NCI-H128 (cell line): Measurements from ENCODE around the gene SLC15A4.
"Not testable (repeated sequence)": the region's sequence is repeated elsewhere in the genome, so short reads cannot be mapped to it uniquely, and the experiment has no call there.

Experiments used
- DNase-seq: peaks from one replicate; lab custom pipeline; 2025; ENCODE audit not compliant: unreplicated experiment; lab: John Stamatoyannopoulos, UW

SLC15A4 gene

DNA sequence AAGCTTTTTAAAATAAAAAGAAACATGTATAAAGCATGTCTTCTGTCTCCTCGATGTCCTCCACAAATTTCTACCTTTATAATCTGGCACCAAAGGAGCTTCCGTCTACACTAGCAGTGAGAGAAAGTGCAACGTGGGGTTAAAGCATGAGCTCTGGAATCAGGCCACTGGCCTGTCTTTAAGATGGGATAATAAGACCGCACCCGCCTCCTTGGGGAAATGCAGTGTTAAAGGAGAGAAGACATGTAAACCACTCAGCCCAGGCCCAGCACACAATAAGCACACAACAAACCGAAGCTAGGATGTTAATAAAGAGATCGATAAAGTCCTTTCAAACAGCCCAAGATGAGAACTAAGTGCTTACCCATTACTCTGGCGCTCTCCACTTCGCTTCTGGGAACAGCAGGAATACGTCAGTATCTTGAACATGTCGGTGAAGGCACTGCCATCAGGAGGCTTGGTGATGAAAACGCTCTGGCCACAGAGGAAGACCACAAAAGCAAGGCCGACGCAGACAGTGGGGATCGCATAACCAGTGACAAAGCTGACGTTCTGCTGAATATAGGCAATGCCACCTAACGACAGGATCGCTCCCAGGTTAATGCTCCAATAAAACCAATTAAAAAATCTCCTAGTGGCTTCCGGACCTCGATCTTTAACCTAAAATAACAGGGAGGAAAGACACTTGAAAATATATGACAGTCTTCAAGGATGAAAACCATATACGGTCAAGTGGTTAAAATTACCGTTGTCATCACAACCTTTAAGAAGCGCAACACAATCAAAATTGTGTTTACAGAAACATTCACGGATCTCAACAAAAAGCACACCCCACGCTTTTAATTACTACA, 9.1 kb downstream of the SLC15A4 start:
- DNase-seq = no peak

- DNase-seq = no peak
Observed at GRCh38 chr12:128813883-128814282, 9.9 kb downstream of the SLC15A4 start.

DNA sequence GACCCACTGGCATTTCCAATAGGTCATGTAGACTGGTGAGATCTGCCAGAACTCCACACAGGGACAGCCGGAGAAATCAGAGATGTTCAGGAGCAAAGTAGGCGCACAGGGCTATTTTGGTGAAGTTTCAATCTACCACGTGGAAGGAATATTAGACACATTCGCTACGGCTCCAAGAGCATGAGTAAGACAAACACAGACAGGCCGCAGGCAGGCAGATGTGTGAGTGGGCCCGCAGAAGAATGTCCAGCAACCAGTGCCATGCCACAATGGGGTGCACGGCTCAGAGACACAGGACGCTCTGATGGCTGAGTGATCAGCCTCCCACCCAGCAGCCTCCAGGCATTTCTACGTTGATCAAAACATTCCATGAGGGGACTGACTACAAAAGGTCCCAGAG, 10.4 kb downstream of the SLC15A4 start:
- DNase-seq = no peak

GRCh38 chr12:128811806-128812205, 12.0 kb downstream of the SLC15A4 start:
- no peak for DNase-seq

DNA sequence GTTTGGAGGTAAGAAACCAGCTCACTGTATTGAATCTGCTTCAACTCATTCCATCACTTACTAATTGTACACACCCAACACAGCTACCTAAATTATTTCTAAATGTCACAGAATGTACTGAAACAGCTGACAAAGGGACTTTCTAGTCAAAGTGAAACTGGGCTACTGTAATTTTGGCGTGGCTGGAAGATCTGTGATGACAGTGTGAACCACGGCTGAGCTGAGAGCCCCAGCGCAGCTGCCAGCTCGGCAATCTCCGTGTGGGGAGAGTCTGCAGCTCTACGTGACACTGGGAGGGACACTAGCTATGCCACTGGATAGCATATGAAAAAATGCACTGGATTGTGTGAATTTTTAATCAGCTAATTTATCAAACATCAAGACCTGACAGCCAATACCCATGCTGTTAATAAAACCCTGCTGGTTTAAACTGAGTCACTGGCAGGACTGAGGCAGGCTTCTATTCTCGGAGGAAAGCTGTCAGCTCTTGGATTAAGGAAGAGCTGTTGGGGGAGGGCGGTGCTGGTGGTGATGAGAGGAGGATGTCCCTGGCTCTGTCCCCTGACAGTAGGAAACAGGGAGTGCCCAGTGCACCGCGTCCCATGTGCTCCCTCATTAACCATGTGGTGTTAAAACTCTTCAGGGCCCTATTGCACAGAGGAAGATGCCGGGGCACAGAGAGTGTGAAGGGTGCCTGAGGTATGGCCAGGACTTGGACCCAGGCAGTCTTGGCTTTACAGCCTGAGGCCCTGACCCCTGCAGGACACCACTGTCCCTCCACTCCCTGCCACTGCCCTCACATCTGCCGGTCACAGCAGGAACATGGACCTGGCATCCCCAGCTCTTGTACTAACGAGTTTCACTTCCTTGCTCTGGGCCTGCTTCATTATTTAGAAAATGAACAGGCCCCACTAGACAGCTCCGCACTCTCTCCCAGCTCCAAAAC, 13.3 kb downstream of the SLC15A4 start:
- no peak for DNase-seq

DNA sequence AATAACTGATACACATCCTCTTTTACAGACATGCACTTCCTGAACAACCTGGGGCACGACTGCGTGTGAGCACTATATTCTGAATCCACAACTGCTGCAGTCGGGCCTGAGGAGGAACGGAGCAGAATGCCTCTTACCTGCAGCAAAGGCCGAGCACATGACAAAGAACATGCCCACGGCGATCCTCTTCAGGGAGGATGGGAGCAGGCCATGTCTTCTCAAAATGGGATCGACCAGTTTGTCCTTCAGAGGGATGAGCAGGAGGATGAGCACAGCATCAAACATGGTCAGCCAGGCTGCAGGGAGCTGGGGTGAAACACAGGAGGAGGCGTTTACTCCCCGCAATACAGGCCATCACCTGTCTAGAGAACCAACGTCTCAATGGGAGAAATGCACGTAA, 15.1 kb downstream of the SLC15A4 start:
- DNase-seq = no peak

DNA sequence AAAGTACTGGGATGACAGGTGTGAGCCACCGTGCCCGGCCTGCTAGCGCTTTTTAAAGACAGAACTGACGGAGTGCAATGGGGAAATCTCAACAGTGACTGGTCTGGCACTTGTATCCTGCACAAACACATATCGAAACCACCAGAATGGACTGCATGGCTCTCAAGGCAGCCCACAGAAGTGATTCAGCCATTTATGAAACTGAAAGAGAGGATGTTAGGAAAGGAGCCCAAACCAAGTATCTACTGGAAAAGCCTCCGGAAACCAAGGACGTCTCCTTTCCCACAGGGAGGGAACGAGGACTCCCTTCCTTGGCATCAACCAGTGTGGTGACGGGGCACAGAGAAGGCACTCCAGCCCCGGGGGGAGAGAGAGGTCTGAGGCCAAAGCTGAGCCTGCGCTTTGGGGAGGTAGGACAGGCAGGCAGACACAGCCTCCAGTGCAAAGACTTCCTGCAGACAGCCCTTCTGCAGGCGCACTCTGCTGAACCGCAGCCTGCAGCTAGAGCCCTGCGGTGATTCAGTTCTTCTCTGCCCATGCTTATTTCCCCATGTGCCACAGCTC, 16.5 kb downstream of the SLC15A4 start:
- DNase-seq = no peak

DNA sequence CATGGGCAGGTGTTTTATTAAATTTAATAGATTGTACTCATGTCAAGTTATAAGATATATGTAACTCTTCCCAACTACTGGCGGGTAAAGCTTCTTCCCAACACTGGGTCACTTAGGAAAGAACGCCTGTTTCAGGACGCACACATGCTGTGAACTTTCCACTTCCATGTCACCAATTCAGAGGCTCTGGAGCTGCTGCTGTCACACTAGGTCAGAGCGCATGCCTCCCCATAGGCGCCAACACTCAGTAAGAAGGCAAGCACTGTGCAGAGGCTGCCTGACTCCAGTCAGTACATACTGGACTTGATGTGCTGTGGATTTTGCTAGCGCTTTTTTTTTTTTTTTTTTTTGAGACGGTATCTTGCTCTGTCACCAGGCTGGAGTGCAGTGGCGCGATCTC, 17.2 kb downstream of the SLC15A4 start:
- DNase-seq = no peak

GRCh38 chr12:128805406-128805805, 18.4 kb downstream of the SLC15A4 start:
- not testable (repeated sequence) for DNase-seq

DNA sequence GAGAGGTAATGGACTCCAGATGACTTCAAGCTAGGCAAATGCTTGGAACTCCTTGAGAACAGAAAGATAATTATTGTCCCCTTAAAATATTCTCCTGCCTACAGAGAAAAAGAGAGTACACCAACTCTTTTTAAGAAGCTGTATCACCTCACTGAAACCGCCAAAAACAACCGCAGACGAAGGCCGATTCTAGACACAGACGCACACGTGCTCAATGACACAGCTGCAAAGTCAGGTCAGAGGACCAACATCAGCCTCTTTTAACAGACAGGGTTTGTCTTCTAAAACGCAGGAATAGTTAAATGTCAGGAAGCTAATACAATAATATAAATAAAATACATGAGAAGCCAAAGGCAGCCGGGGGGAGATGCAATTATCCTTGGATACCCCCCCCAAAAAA, 19.0 kb downstream of the SLC15A4 start:
- no peak for DNase-seq

GRCh38 chr12:128803788-128804187, 20.0 kb downstream of the SLC15A4 start:
- no peak for DNase-seq

DNA sequence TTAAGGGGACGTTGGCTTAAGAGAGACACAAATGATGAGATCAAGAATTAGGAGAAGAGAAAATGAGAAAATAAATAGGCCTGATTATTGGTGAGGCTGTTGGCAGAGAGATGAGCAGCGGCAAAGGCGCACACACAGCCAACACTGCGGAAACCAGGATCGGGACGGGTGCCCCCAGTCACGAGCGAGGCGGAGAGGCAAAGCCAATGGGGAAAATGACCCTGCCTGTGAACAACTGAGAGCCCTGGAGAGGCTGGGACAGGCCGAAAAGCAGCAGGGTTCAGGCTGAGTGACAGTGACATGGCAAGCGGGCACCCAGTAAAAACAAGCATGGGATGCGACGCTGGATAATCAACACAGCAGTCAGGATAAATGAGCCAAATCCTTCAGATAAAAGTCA, 21.0 kb downstream of the SLC15A4 start:
- no peak for DNase-seq

DNA sequence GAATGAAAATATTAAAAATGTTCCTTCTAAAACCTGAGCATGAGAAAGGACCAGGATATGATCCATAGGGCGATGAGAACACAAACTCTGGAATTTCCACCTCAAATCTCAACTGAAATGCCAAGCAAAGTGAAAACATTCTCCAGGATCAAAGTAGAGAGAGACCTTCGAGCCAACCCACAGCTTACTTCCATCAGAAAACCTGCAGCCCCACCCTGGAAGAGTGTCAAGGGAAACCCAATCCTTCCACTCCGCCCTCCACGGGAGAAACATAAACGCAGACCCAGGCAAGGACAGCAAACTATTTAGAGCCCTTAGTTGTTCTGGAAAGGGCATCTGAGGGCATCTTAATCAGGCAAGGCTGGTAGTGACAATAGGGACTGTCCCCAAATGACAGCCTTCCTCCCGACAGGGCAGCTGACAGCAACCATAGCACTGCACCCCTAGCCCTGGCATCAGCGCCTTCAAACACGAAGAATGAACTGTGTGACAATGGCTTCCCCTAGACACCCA, 21.8 kb downstream of the SLC15A4 start:
- DNase-seq = no peak

- no peak for DNase-seq
Observed at GRCh38 chr12:128800606-128801005, 23.2 kb downstream of the SLC15A4 start.

DNA sequence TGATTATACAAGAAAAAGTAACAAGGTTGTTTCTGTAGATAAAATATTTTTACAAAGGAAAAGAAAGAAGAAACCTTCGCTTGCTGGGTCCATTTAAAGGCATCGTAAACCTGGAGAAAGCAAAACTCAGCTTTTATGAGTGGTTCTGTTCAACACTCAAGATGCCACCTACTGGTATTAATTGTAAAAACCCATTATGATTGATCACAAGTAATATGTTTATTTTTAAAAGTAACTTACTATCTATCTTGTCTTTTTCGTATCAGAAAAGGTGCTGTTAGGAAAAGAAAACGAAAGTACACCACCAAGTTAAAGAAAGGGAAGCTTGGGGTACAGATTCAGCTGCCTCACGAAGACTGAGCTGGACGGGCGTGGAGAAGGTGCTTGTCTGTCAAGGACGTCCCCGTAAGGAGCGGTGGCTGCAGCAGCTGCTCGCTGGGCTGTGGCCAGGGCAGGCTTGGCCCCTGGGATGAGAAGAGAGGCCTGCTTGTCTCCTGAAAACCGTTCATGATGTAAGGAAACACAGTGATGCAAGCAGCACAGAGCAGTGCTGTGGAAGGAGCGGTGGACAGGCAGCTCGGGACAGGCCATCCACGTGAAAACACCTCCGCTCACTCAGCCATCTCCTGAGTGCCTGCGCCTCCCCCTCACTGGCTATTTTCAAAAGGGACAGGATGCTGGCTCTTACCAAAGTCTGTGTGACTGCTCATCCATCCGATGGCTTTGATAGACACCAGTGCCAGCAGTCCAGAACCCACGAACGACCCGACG, 25.0 kb downstream of the SLC15A4 start:
- DNase-seq = no peak

DNA sequence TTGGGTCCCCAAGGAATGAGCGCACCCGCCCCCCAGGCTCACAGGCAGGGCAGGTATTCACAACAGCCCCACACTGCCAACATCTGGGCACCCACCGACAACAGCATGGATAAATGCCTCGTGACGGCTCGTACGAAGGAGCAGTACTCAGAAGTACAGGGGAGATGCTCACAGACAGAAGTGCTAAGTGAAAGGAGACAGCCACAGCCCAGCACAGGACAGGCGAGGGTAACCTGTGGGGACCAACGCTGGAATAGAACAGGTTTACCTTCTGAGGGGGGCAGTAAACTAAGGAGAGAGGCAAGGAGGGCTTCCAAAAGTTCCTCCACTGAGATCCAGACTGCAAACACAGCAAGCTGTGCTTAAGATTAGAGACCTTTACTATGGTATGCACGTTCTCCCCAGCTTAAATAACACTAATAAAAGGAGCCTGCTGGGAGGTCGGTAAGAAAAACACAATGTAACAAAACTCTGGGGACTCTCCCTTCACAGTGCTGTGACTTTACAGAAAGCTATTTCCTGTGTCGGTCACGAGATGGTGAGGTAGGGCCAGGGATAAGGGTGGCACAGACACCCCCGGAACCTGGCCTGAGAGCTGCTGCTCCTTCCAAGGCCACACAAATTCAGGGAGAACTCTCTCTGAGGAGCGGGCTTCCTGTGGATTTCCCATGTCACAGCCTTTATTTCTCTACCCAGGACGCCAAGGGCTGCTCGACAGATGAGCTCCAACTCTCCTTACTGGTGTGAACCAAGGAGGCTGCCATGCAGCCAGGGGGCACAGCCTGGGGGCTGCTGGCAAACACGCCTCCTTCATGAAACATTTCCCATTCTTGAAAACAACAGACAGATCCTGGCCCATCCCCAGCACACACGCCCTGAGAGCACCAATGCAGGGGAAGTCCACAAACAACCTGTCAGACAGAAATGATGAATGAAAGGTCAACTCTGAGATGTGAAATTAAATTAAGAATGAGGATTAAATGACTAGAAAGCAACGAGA, 26.3 kb downstream of the SLC15A4 start:
- DNase-seq = no peak

DNA sequence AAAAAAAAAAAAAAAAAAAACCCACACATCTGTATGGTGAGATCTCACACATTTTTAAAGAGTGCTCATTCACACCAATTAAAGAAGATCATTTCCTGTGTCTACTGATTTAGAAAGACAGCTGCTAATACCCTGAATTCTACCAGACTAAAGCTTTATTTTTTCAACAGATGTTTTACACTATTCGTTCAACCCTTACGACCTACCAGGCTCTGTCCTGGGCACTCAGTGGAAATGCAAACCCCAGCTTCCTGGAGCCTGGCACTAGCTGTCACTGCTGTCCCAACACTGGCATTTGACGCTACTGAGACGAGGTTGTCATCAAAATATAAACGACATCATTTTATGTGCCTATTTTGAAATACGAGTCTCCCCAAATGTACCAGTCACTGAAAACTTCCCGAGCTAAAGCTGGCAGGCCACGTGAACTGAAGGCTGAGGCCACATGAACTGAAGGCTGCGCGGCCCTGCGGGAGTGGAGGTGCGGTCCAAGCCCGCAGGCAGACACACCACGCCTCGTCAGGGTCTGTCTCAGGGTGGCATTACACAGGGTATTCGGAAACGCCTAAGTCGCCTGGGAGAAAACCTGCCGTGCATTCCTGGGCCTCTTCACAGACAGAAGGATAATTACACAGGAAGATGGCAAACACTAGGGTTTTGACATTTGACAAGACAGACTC, 27.2 kb downstream of the SLC15A4 start:
- no peak for DNase-seq

- no peak for DNase-seq
Observed at GRCh38 chr12:128795530-128796361, 28.0 kb downstream of the SLC15A4 start.
